ENCODE results near the gene TBC1D13.

The TBC1D13 gene, protein sequence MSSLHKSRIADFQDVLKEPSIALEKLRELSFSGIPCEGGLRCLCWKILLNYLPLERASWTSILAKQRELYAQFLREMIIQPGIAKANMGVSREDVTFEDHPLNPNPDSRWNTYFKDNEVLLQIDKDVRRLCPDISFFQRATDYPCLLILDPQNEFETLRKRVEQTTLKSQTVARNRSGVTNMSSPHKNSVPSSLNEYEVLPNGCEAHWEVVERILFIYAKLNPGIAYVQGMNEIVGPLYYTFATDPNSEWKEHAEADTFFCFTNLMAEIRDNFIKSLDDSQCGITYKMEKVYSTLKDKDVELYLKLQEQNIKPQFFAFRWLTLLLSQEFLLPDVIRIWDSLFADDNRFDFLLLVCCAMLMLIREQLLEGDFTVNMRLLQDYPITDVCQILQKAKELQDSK

DNA sequence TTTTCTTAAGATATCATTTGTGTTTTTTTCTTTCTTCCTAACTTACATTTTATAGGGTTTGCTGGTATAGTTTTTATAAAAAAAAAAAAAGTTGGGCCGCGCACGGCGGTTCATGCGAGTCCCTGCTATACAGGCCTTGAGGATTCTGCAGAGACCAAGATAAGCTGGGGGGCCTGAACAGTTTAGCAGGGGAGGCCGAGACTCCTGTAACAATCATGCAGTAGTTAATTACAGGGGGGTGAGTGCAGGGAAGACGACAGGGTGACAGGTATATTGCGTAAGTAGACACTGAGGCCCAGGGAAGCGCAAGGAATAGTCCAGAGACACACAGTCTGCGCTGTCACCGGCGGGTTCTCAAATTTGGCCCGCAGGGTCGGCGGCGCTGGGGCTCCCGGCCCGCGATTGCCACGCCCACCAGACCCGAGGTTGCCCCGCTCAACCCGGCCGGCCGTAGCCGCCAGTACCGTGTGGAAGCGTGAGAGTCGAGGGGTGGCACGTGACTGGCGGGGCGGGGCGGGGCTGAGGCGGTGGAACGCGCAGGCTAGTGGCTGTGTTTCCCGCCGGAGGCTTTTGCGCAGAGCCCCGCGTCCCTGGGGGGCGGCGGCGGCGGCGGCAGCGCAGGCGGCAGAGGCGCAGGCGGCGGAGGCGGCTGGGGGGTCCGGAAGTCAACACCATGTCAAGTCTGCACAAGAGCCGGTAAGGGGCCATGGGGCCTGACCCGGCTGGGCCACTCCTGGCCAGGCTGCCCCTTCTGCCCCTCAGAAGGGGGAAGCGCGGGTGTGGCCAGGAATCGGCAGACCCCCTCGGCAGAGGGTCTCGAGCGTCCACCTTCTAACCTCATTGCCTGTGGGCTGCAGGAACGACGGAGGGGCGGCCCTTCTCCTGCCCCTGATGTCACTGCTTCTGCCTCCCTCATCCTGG lies at the start of gene TBC1D13:
Gene TBC1D13 (plus strand): TSS at position 573 of the 921 bp plus-strand sequence. CDS start 101 bp downstream, at position 674.
- DNase-seq = peak; percentile 77

DNA sequence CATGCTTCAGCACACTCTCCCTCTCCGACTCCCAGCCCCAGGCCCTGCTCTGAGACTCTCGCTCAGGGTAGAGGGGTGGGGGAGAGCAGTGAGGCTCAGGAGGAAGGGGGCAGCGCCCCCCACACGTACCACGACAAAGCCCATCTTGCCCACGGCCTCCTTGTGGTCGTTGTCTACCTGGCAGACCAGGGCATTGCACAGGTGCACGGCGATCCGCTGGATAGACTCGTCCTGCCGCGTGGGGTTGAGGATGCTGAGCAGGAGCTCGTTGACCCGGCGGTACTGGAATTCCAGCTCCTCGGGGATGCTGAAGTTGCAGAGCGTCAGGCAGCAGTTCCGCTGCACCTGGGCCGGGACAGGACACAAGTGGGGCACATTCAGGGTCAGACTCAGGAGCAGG lies 44.7 kb upstream of the TBC1D13 start:
- no peak for DNase-seq
- in situ Hi-C loops (cut with HindIII; ENCODE audit: low pct_ligation_motif_present, low pct_unique_long_range_greater_than_20kb, low sequenced_read_pairs) = no loop called here

More for the DNA sequence above, at the start of gene TBC1D13:
- in situ Hi-C loops (cut with HindIII; ENCODE audit: low pct_ligation_motif_present, low pct_unique_long_range_greater_than_20kb, low sequenced_read_pairs) = no loop called here

DNA sequence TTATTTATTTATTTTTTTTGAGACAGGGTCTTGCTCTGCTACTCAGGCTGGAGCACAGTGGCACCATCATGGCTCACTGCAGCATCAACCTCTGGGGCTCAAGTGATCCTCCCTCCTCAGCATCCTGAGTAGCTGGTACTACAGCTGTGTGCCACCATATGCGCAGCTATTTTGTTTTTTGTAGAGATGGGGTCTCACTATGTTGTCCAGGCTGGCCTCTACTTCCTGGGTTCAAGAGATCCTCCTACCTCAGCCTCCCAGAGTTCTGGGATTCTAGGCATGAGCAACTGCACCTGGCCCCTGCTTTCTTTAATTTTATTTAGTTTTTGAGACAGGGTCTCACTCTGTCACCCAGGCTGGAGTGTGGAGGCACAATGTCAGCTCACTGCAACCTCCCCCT lies 43.6 kb upstream of the TBC1D13 start:
- in situ Hi-C loops (cut with HindIII; ENCODE audit: low pct_ligation_motif_present, low pct_unique_long_range_greater_than_20kb, low sequenced_read_pairs) = no loop called here
- DNase-seq = no peak

DNA sequence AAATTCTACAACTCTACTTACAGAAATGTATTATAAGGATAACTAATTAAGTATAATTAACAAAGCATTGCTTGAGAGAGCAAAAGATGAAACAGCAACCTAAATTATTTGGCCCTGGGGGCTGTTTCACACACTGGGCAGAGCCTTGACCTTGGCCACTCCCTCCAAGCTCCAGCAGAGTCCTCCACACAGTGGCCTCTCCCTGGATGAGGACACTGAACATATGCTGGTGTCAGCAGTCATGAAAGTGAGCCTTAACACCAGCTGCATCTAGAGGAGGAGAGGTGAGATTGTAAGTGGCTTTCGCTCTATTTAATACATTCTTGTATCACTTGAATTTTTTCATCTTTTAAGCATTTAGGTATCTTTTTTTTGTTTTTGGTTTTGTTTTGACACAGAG lies 39.8 kb upstream of the TBC1D13 start:
- DNase-seq = no peak
- in situ Hi-C loops (cut with HindIII; ENCODE audit: low pct_ligation_motif_present, low pct_unique_long_range_greater_than_20kb, low sequenced_read_pairs) = no loop called here

DNA sequence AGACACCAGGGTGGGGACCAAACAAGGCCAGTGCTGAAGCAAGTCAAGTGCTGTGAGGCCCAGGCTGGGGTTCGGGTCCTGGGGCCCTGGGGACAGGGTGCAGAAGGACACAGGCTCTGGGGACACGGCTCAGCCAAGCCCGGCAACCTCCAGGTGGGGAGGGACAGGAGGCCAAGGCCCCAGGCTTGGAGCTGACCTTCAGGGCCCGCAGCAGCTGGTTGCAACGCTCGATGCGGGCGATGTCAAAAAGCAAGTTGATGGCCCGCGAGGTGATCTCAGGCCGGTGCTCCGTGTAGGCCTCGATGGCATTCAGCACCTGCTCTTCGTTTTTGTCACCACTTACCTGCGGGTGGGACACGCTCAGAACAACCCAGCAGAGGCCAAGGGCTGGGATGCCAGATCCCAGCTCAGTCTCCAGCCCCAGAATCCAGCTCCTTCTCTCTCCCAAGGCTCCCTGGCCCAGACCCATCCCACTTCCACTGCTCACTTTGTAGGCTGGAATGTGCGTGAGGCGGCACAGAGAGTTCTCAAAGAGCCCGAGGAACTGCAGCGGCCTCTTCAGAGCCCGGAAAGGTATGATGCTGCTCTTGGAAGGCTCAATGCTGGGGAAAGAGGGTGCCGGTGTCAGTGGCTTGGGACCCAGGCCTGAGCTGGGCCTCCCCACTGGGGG lies 36.0 kb upstream of the TBC1D13 start:
- in situ Hi-C loops (cut with HindIII; ENCODE audit: low pct_ligation_motif_present, low pct_unique_long_range_greater_than_20kb, low sequenced_read_pairs) = no loop called here
- no peak for DNase-seq

DNA sequence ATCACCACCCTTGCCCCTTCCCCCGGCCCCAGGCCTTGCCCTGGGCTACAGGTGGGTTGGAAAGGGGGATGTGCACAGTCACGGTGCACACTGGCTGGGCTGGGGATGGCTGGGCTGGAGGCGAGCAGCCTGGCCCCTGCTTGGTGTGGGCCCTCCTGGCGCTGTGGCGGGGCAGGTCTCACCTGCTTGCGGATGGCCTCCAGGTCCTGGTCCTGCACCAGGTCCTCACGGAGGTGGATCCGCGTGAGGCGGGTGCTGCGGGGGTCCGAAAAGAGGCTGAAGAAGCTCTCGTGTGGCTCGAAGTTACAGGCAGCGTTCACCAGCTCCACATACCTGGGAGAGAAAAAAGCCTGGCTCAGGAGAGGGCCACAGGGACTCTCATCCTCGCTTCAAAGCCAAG lies 33.4 kb upstream of the TBC1D13 start:
- in situ Hi-C loops (cut with HindIII; ENCODE audit: low pct_ligation_motif_present, low pct_unique_long_range_greater_than_20kb, low sequenced_read_pairs) = no loop called here

DNA sequence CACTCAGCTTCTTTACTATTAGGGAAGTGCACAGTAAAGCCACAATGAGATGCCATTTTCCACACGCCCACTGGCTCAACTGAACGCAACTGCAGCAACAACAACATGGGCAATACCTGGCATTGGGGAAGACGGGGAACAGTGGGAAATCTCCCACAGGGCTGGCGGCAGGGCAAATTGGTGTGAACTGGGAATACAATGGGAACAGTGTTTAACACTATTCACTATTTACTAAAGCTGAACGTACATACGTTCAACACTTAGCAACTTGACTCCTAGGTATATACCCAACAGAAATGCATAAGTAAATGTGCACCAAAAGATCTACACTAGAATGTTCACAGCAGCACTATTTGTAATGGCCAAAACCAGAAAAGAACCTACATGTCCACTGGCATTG lies 29.5 kb upstream of the TBC1D13 start:
- no peak for DNase-seq
- in situ Hi-C loops (cut with HindIII; ENCODE audit: low pct_ligation_motif_present, low pct_unique_long_range_greater_than_20kb, low sequenced_read_pairs) = no loop called here

More for the DNA sequence above, 33.4 kb upstream of the TBC1D13 start:
- DNase-seq = no peak

DNA sequence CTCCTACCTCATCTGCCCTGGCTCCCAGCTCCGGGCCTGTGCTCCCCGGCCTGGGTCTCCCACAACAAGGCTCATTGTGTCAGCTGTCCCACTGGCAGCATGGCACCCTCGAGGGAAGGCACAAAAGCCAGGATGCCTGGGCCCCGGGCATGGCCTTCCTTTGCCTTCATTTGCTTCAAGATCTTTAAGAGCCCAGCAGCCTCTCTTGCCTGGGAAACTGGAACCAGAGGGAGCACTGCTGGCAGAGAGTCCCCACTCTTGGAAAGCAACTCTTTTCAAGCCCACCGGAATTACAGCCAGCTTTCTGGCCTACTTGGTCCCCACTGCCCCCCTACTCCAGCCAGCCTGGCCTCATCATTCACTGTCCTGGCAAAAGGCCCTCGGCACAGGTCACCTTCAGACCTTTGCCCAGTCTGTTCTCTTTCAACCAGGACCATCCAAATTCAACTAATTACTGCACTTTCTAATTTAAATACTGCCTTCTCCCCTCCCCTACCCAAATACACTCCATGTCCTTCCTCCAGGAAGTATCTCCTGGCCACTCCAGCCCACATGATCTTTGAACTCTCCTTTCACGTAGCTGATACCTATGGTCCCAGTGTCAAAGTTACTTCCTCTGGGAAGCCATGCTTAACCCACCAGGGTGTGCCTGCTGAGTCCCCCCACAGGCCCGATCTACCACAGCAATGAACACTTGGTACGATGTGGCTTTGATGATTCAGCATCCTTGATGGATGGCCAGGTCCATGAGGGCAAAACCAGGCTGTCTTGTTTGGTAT lies 24.2 kb upstream of the TBC1D13 start:
- no peak for DNase-seq
- in situ Hi-C loops (cut with HindIII; ENCODE audit: low pct_ligation_motif_present, low pct_unique_long_range_greater_than_20kb, low sequenced_read_pairs) = no loop called here

DNA sequence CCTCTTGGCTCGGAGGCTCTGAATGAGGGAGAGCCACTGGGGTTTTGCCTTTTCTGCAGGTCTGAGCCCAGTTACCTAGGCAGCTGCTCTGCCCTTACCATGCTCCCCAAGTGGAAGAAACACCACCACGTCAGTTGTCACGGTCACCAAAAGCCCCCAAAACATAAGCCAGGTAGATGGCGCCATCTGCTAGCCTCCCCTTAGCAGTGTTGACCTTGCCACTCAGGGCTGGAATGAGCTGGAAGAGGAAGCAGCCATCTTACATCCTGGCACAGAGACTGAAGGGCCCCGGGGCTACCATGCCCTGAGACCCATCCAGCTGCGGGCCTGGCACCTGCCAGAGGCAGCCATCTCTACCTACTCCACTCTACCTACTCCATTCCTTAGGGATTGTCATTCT lies 22.7 kb upstream of the TBC1D13 start:
- no peak for DNase-seq
- in situ Hi-C loops (cut with HindIII; ENCODE audit: low pct_ligation_motif_present, low pct_unique_long_range_greater_than_20kb, low sequenced_read_pairs) = no loop called here

DNA sequence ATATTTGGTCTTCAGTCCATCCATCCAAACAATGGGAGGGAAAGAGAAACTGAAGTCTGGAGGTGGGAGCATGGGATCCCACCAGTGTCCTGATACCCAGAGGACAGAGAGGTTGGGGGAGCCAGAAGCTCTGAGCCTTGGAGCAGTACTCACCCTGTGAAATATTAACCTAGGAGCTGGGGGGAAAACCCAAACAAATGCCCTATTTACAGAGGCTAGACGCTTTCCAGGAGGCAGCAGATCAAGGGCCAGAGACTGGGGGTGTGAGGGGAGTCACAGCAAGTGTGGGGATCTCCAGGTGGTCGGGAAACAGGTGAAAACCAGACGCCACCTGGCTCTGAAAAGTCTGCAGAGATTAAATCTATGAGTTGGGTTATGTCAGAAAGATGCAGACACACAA lies 21.6 kb upstream of the TBC1D13 start:
- in situ Hi-C loops (cut with HindIII; ENCODE audit: low pct_ligation_motif_present, low pct_unique_long_range_greater_than_20kb, low sequenced_read_pairs) = no loop called here
- no peak for DNase-seq

DNA sequence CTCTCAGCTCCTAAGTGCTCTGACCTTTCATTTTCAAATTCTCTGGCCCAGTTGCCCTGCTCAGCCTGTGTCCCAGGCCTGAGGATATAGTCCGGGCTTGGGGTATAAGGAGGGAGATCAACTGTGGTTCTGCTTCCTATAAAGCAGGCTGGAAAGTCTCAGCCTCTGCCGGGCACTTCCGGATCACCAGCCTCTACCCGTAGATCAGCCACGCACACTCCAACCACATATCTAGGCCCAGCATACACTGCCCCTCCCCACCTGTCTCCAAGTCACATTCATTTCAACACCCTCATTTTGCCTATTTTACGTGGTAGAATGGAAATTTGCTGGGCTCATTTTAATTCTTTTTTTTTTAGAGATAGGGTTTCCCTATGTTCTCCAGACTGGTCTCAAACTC lies 18.4 kb upstream of the TBC1D13 start:
- in situ Hi-C loops (cut with HindIII; ENCODE audit: low pct_ligation_motif_present, low pct_unique_long_range_greater_than_20kb, low sequenced_read_pairs) = no loop called here
- no peak for DNase-seq

DNA sequence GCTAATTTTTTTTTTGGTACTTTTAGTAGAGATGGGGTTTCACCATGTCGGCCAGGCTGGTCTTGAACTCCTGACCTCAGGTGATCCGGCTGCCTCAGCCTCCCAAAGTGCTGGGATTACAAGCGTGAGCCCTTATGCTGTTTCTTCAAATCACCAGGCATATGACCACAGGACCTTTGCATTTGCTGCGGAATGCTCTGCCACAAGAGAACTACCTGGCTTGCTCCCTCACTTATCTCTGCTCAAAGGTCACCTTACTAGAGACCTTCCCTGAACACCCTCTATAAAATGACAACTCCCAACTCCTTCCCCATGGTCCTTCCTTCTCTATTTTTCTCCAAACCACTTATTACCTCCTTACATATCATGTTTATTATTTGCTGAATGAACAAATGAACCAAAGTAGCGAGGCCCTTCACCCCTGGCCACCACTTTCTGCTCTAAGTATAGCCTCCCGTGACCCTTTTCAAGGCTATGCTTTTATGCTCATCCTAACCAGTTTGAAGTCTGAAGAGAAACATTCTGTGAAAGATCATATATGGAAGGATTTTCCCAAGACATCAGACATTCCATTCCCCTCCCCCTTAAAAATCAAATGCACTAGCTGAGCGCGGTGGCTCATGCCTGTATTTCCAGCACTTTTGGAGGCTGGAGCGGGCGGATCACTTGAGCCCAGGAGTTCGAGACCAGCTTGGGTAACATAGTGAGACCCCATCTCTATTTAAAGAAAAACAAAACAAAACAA lies 16.6 kb upstream of the TBC1D13 start:
- in situ Hi-C loops (cut with HindIII; ENCODE audit: low pct_ligation_motif_present, low pct_unique_long_range_greater_than_20kb, low sequenced_read_pairs) = no loop called here
- DNase-seq = no peak

DNA sequence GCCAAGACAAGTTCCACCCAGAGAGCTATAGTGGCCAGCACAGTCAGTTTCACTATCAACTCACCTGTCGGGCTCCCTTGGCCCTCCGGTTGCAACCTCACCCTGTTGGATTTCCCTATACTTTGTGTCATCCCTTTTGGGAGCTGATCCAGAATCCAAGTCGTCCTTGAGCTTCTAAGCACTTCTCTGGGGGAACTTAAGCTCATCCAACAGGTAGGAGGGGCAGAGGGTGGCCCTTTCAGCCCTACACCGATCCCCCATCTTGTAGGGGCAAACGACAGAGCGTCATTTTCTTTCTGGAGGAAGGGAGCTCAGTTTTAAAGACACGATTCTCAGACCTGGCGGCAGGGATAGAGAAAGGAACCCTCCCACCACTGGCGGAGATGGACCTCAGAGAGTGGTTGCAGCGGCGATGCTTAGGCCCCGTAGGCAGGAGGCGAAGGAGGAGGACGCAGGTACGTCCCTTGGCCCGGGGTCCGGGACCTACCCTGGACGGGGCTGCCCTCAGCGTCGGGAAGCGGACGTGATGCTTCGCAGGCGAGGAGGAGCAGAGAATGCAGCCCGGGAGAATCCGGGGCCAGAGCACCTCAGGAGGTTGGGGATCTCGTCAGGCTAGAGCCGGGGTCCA lies 15.8 kb upstream of the TBC1D13 start:
- in situ Hi-C loops (cut with HindIII; ENCODE audit: low pct_ligation_motif_present, low pct_unique_long_range_greater_than_20kb, low sequenced_read_pairs) = no loop called here
- peak; percentile 17 for DNase-seq

DNA sequence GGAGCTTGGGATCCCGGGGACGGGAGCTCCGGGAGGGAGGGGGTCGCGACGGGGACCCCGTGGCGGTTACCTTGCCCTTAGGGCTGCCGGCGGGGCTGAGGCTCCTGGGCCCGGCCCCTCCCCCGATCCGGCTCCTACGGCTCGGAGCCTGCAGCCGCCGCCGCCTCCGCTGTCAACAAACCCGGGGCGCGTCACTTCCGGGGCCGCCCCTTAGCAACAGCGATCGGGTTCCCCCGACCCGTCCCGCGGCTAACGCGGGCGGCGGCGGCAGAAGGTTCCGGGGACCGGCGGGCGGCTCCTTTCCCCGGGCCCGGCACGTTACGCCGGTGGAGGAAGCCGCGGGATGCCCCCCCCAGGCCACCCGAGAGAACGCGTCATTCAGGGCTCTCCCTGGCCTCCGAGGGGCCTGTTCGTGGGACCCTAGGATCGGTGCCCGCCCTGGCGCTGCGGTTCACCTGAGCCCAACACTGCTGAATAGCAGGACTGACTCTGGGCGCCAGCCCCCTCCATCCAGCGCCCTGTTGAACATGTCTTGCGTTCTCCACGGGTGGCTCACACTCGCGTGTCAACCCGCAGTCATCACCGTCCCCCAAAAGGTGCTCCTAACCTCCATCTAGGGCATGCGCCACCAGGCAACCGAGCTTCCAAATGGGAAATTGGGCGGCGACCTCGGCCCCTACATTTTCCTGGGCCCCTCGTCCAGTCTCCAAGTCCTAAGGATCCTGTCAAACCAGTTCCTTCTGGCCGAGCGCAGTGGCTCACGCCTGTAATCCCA lies 15.1 kb upstream of the TBC1D13 start, which contains the start of gene ZER1:
Gene ZER1 (minus strand): TSS at position 183 of the 775 bp plus-strand sequence. CDS start 16,362 bp downstream, outside the sequence.
- DNase-seq = peak; percentile 84
- in situ Hi-C loops (cut with HindIII; ENCODE audit: low pct_ligation_motif_present, low pct_unique_long_range_greater_than_20kb, low sequenced_read_pairs) = no loop called here

DNA sequence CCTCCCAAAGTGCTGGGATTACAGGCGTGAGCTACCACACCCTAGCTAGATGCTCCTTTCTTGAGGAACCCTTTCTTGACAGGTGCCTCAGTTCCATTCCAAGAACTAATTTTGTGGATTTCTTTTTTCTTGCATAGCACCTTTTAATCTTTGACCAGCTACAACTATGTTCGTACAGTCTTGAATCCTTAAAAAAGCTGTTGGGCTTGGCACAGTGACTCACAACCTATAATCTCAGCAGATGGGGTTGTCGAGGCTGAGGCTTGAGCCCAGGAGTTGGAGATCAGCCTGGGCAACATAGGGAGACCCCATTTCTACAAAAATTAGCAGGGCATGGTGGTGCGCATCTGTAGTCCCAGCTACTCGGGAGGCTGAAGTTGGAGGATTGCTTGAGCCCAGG lies 14.0 kb upstream of the TBC1D13 start:
- in situ Hi-C loops (cut with HindIII; ENCODE audit: low pct_ligation_motif_present, low pct_unique_long_range_greater_than_20kb, low sequenced_read_pairs) = no loop called here

DNA sequence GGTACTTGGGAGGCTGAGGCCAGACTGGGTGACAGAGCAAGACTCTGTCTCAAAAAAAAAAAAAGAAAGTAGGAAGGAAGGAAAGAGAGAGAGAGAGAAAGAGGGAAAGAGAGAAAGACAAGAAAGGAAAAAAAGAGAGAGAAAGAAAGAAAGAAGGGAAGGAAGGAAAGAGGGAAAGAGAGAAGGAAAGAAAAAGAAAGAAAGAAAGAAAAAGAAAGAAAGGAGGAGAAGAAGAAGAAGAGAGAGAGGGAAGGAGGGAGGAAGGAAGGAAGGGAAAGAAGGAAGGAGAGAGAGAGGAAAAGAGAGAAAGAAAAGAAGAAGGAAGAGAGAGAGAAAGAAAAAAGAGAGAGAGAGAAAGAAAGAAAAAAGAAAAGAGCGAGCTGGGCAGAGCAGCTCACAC lies 12.2 kb upstream of the TBC1D13 start:
- DNase-seq = no peak
- in situ Hi-C loops (cut with HindIII; ENCODE audit: low pct_ligation_motif_present, low pct_unique_long_range_greater_than_20kb, low sequenced_read_pairs) = no loop called here

More for the DNA sequence above, 14.0 kb upstream of the TBC1D13 start:
- no peak for DNase-seq

Measured in ACHN (cell line).